Measurements from ENCODE around the gene TIMM8A. TPM values are rescaled to one million over a fixed set of nuclear protein-coding genes. Genes with fewer than 3 reads are reported as not detected.
A peak's percentile ranks its signal among the peaks of the same experiment; 100 is the strongest.

Gene TIMM8A
- total and polyA plus RNA-seq, 2 donors: 4.4 to 10.5 TPM

DNA sequence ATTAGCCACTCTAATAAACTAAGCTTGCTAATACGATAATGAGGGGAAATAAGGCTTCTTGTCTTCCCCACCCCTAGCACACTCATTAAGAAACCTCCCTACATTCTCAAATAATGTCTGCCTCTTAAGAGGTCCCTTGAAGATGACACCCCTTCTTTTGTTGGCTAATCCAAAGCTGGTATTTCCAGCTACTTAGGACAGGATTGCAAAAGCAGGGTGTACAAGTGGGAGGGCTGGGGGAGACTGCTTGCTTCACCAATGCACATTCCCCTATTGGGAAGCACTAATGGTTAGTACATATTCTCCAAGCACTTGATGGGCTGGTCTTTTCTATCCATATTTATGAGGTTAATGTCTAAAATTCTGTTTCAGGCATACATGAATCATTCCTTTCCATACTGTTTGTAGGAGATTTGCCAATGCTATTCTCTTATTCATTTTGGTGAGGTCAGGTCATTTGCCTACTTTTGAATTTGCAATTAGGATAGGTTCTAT, 16.8 kb upstream of the TIMM8A start:
- Histone ChIP-seq H3K27me3 (ENCODE audit: control insufficient read depth in 2 of 2, insufficient read depth in 1 of 2, low read length in 1 of 2) (no peaks in the 10 kb centered on the region), H3K27ac (ENCODE audit: low read depth in 1 of 2, low read length in 1 of 2) (no peak overlapping the region), H3K36me3 (ENCODE audit: control insufficient read depth in 2 of 2, insufficient read depth in 2 of 2, low read length in 1 of 2) (no peaks in the 10 kb centered on the region), H3K9me3 (ENCODE audit: control insufficient read depth in 2 of 2, insufficient read depth in 1 of 2, low read length in 1 of 2) (no peaks in the 10 kb centered on the region), H3K4me1 (ENCODE audit: control insufficient read depth in 2 of 2, insufficient read depth in 2 of 2, low read length in 2 of 2) (no peaks in the 10 kb centered on the region), H3K4me3 (ENCODE audit: low read length in 2 of 2) (no peak overlapping the region)
- WGBS: 95% methylated on average over 1 of the region's 1 CpG
- DNase-seq (ENCODE audit: low read depth in 6 of 9, low spot score in 9 of 9): no peak

DNA sequence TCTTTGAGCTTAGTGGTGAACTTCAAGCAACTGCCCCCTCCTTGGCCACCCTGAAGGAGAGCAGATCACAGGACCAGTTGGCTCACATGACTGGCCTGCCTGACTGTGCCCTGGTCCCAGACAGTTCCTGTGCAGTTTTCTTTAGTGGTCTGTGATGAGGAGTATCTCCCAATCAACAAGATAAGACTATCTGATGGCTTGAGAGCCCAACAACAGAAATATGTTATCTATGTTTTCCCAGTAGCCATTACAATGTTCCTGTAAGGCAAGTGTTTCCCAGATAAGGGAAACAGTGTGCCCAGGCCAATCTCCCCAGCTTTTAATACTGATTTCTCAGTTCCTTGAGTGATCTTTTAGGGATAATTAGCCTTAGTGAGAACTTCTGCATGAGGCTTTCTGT, 14.2 kb upstream of the TIMM8A start:
- no peaks in the 10 kb centered on the region for H3K36me3 ChIP-seq (ENCODE audit: control insufficient read depth in 2 of 2, insufficient read depth in 2 of 2, low read length in 1 of 2)
- no peak overlapping the region for H3K27ac ChIP-seq (ENCODE audit: low read depth in 1 of 2, low read length in 1 of 2)
- no peak for DNase-seq (ENCODE audit: low read depth in 6 of 9, low spot score in 9 of 9)
- H3K4me3 ChIP-seq (ENCODE audit: low read length in 2 of 2): no peak overlapping the region
- no peaks in the 10 kb centered on the region for H3K4me1 ChIP-seq (ENCODE audit: control insufficient read depth in 2 of 2, insufficient read depth in 2 of 2, low read length in 2 of 2)
- H3K27me3 ChIP-seq (ENCODE audit: control insufficient read depth in 2 of 2, insufficient read depth in 1 of 2, low read length in 1 of 2): no peaks in the 10 kb centered on the region
- H3K9me3 ChIP-seq (ENCODE audit: control insufficient read depth in 2 of 2, insufficient read depth in 1 of 2, low read length in 1 of 2): no peaks in the 10 kb centered on the region

DNA sequence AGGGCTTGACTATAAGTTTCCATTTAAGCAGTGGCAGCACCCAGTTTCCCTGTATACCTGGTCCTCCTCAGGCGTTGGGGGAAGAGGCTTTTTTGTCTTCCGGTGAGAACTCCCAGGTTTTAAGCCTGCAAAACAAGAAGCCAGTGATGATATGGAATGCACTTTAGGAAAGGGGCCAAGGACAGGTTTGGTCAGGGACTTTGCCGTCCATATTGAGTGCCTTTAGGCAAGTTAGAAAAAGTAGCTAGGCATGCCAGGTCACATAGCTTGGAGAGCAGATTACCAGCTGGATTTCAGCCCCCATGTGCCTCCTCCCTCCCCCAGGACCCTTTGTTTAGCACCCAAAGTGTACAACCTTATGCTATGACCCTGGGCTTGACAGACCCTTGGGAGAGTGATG, 13.6 kb upstream of the TIMM8A start:
- Histone ChIP-seq H3K27ac (ENCODE audit: low read depth in 1 of 2, low read length in 1 of 2) (no peak overlapping the region), H3K4me1 (ENCODE audit: control insufficient read depth in 2 of 2, insufficient read depth in 2 of 2, low read length in 2 of 2) (no peaks in the 10 kb centered on the region), H3K27me3 (ENCODE audit: control insufficient read depth in 2 of 2, insufficient read depth in 1 of 2, low read length in 1 of 2) (no peaks in the 10 kb centered on the region), H3K9me3 (ENCODE audit: control insufficient read depth in 2 of 2, insufficient read depth in 1 of 2, low read length in 1 of 2) (no peaks in the 10 kb centered on the region), H3K36me3 (ENCODE audit: control insufficient read depth in 2 of 2, insufficient read depth in 2 of 2, low read length in 1 of 2) (no peaks in the 10 kb centered on the region), H3K4me3 (ENCODE audit: low read length in 2 of 2) (no peak overlapping the region)
- WGBS: 94% methylated on average over 3 of the region's 3 CpGs
- no peak for DNase-seq (ENCODE audit: low read depth in 6 of 9, low spot score in 9 of 9)

DNA sequence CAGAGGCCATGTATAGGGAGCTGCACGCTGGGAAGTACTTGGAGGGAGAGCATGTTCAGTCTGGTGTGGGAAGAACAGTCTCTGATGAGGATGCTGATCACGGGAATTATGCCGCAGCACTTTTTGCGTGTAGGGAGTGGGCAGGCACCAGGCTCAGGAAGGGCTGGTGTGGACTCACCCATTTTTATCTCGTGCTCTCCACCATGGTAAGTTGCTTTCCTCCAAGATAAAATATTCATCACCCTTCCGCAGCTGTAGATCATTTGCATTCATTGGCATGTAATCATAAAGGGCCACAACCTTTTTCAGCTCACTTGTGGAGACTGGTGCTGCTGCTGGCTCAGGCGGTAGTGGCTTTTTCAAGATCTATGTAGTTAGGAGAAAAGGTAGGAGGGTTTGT, 11.8 kb upstream of the TIMM8A start:
- DNase-seq (ENCODE audit: low read depth in 6 of 9, low spot score in 9 of 9): no peak
- Histone ChIP-seq H3K4me3 (ENCODE audit: low read length in 2 of 2) (no peak overlapping the region), H3K4me1 (ENCODE audit: control insufficient read depth in 2 of 2, insufficient read depth in 2 of 2, low read length in 2 of 2) (no peaks in the 10 kb centered on the region), H3K27me3 (ENCODE audit: control insufficient read depth in 2 of 2, insufficient read depth in 1 of 2, low read length in 1 of 2) (no peaks in the 10 kb centered on the region), H3K9me3 (ENCODE audit: control insufficient read depth in 2 of 2, insufficient read depth in 1 of 2, low read length in 1 of 2) (no peaks in the 10 kb centered on the region), H3K27ac (ENCODE audit: low read depth in 1 of 2, low read length in 1 of 2) (no peak overlapping the region), H3K36me3 (ENCODE audit: control insufficient read depth in 2 of 2, insufficient read depth in 2 of 2, low read length in 1 of 2) (no peaks in the 10 kb centered on the region)
- WGBS: 97% methylated on average over 7 of the region's 7 CpGs

DNA sequence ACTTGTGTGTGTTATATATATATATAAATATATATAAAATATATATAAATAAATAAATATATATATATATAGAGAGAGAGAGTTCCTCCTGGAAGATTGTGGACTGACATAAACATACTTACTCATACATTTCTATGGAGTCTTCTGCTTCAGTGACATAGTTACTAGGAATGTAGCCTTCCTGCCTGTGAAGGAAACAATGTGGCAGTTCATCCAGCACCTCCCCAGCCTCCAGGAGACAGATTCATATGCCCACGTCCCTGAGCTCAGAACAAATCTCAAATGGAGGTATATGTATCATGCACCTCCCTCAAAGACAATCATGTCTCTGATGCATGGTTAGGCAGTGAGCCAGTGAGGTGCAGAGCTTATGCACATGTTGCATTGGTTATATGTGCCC, 11.4 kb upstream of the TIMM8A start:
- H3K27me3 ChIP-seq (ENCODE audit: control insufficient read depth in 2 of 2, insufficient read depth in 1 of 2, low read length in 1 of 2): no peaks in the 10 kb centered on the region
- 88% methylated on average over 1 of the region's 1 CpG for WGBS
- H3K9me3 ChIP-seq (ENCODE audit: control insufficient read depth in 2 of 2, insufficient read depth in 1 of 2, low read length in 1 of 2): no peaks in the 10 kb centered on the region
- H3K4me1 ChIP-seq (ENCODE audit: control insufficient read depth in 2 of 2, insufficient read depth in 2 of 2, low read length in 2 of 2): no peaks in the 10 kb centered on the region
- H3K4me3 ChIP-seq (ENCODE audit: low read length in 2 of 2): no peak overlapping the region
- no peak for DNase-seq (ENCODE audit: low read depth in 6 of 9, low spot score in 9 of 9)
- no peak overlapping the region for H3K27ac ChIP-seq (ENCODE audit: low read depth in 1 of 2, low read length in 1 of 2)
- no peaks in the 10 kb centered on the region for H3K36me3 ChIP-seq (ENCODE audit: control insufficient read depth in 2 of 2, insufficient read depth in 2 of 2, low read length in 1 of 2)

DNA sequence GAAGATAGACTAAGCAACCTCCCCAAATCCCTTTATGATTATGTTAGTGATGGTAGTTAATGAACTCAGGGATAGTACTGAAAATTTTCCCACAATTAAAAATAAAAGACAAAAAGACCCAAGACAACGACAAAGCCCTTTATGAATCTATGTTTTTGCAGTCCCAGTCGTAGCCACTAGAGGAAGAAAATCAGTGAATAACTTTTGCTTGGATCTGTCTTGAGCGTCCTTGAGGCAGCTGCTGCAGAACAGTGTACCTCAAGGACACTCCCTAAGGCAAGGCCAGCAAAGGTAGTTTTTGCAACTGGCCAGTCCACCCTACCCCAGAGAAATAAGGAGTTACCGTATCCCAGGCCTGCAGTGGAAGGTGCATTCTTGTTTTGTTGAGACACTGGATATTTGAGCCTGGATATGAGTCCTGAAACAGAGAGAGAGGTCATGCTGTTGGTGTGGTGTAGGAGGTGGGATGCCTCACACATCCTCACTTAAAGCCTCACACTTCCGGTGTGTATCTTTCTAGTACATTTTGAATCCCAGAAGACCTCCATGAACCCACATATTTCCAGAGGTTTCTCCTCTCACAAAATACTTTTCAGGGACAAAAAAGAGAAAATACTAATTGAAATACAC, 8.7 kb upstream of the TIMM8A start:
- Histone ChIP-seq H3K36me3 (ENCODE audit: control insufficient read depth in 2 of 2, insufficient read depth in 2 of 2, low read length in 1 of 2) (no peaks in the 10 kb centered on the region), H3K9me3 (ENCODE audit: control insufficient read depth in 2 of 2, insufficient read depth in 1 of 2, low read length in 1 of 2) (no peaks in the 10 kb centered on the region), H3K27me3 (ENCODE audit: control insufficient read depth in 2 of 2, insufficient read depth in 1 of 2, low read length in 1 of 2) (no peaks in the 10 kb centered on the region), H3K4me3 (ENCODE audit: low read length in 2 of 2) (no peak overlapping the region), H3K4me1 (ENCODE audit: control insufficient read depth in 2 of 2, insufficient read depth in 2 of 2, low read length in 2 of 2) (no peaks in the 10 kb centered on the region), H3K27ac (ENCODE audit: low read depth in 1 of 2, low read length in 1 of 2) (no peak overlapping the region)
- WGBS: 89% methylated on average over 5 of the region's 5 CpGs
- no peak for DNase-seq (ENCODE audit: low read depth in 6 of 9, low spot score in 9 of 9)

DNA sequence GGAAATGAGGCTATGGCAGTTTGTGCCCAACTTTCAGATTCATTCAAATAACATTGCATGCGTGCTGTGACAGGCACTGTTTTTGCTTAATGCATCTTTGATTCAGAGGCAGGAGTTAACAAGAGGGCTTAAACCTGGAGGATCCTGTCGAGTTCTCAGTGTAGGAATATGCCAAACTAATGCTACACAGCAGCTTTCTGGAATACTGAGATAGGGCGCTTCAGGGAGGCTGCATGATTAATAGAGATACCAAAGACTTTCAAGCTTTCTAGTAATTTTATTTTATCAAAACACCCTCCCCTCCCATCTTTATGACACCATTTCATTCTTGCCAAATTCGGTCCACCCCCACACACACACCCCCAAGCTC, 636 bp upstream of the TIMM8A start:
- Histone ChIP-seq H3K27ac (ENCODE audit: low read depth in 1 of 2, low read length in 1 of 2) (peak overlapping the region; percentile 71 to 80), H3K27me3 (ENCODE audit: control insufficient read depth in 2 of 2, insufficient read depth in 1 of 2, low read length in 1 of 2) (no peaks in the 10 kb centered on the region), H3K4me1 (ENCODE audit: control insufficient read depth in 2 of 2, insufficient read depth in 2 of 2, low read length in 2 of 2) (peaks cover 0 to 6% of the 10 kb centered on the region in 2 donors), H3K9me3 (ENCODE audit: control insufficient read depth in 2 of 2, insufficient read depth in 1 of 2, low read length in 1 of 2) (no peaks in the 10 kb centered on the region), H3K36me3 (ENCODE audit: control insufficient read depth in 2 of 2, insufficient read depth in 2 of 2, low read length in 1 of 2) (no peaks in the 10 kb centered on the region), H3K4me3 (ENCODE audit: low read length in 2 of 2) (peak overlapping the region; percentile 64 to 78)
- DNase-seq (ENCODE audit: low read depth in 6 of 9, low spot score in 9 of 9): no peak
- 55% methylated on average over 4 of the region's 4 CpGs for WGBS

DNA sequence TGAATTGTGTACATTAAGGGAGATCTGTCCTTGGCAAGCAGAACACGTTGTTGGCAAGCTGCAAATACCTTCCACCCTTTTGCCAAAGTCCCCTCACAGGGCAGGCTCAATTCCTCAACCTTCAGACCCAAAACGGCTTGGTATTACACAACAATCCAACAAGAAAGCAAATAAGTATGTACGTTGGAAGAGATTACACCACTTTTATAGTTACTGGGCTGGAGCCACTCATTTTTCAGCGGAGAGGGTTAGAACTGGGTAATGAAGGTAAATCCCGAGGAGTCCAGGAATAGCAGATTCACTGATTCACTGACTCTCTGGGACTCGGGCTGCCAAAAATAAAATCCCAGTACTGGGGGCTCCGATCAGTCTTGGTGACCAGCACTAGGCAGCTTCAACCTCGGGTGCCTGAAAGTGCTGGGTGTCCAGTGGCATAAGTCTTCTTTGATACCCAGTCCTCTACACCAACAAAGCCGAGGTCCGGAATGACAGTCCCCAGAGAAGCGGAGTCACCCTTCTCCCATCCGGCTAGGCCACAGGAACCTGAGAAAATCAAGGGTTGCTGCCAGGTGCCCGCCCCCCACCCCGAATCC, 587 bp downstream of the TIMM8A start:
- H3K4me3 ChIP-seq (ENCODE audit: low read length in 2 of 2): peak overlapping the region; percentile 64 to 78
- WGBS: 2% methylated on average over 14 of the region's 14 CpGs
- no peaks in the 10 kb centered on the region for H3K9me3 ChIP-seq (ENCODE audit: control insufficient read depth in 2 of 2, insufficient read depth in 1 of 2, low read length in 1 of 2)
- peak overlapping the region in 1 of 2 donors; percentile 58 for H3K27ac ChIP-seq (ENCODE audit: low read depth in 1 of 2, low read length in 1 of 2)
- DNase-seq (ENCODE audit: low read depth in 6 of 9, low spot score in 9 of 9): peak in 1 of 9 donors; percentile 7
- H3K36me3 ChIP-seq (ENCODE audit: control insufficient read depth in 2 of 2, insufficient read depth in 2 of 2, low read length in 1 of 2): no peaks in the 10 kb centered on the region
- H3K4me1 ChIP-seq (ENCODE audit: control insufficient read depth in 2 of 2, insufficient read depth in 2 of 2, low read length in 2 of 2): peaks cover 0 to 6% of the 10 kb centered on the region in 2 donors
- H3K27me3 ChIP-seq (ENCODE audit: control insufficient read depth in 2 of 2, insufficient read depth in 1 of 2, low read length in 1 of 2): no peaks in the 10 kb centered on the region

DNA sequence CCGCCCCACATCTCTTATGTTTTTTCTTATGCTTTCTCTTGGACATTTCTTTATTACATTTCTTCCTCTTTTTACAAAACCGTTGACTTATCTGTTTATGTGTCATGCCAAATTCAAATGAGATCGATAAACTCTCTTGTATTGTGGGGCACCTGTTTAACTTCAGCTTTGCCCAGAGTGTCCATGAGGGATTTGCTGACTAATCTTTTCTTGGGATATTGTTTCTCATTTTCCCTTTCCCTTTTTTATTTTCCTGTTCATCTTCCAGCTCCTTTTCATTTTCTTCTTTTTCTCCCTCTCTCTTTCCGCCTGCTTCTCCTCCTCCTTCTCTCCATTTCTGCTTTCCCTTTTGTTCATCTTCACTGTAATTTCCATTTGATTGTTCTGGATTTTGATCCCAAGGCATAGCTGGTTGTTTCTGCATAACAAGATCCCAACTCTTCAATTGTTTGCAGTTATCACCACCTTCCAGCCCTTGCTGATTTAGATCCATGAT, 10.7 kb downstream of the TIMM8A start:
- no peaks in the 10 kb centered on the region for H3K9me3 ChIP-seq (ENCODE audit: control insufficient read depth in 2 of 2, insufficient read depth in 1 of 2, low read length in 1 of 2)
- WGBS: 88% methylated on average over 4 of the region's 4 CpGs
- DNase-seq (ENCODE audit: low read depth in 6 of 9, low spot score in 9 of 9): no peak
- H3K27me3 ChIP-seq (ENCODE audit: control insufficient read depth in 2 of 2, insufficient read depth in 1 of 2, low read length in 1 of 2): no peaks in the 10 kb centered on the region
- H3K4me1 ChIP-seq (ENCODE audit: control insufficient read depth in 2 of 2, insufficient read depth in 2 of 2, low read length in 2 of 2): no peaks in the 10 kb centered on the region
- H3K27ac ChIP-seq (ENCODE audit: low read depth in 1 of 2, low read length in 1 of 2): no peak overlapping the region
- H3K36me3 ChIP-seq (ENCODE audit: control insufficient read depth in 2 of 2, insufficient read depth in 2 of 2, low read length in 1 of 2): no peaks in the 10 kb centered on the region
- H3K4me3 ChIP-seq (ENCODE audit: low read length in 2 of 2): no peak overlapping the region
